Embryonic facial prominence (tissue), 1 donor: ENCODE measurements around the gene IGF1.
A peak's percentile ranks its signal among the peaks of the same experiment; 100 is the strongest.
"Not testable (repeated sequence)": the region's sequence is repeated elsewhere in the genome, so short reads cannot be mapped to it uniquely, and the experiment has no call there.

Experiments used
- DNase-seq: peaks from one replicate; pipeline ENCODE4 v3.0.0-alpha.2; 2016; ENCODE audit errors: extremely low spot score

Gene IGF1

DNA sequence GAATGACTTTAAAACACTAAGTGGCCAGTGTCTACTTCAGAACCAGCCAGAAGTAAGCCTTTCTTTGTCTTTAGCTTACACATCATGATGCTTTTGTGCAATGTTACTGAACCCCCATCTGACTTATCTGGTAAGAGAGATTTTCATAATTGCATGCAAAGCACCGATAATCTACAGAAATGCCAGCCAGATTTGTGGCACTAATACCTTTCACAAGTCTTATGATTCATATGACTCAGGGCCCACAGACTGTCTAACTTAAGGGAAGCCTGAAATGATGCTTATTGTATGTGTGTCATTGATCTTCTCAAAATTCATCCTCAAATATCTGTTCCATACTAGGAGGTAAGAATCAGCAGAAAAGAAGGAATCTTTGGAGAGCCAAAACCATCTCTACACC is 18.0 kb downstream of the IGF1 start:
- DNase-seq = no peak

DNA sequence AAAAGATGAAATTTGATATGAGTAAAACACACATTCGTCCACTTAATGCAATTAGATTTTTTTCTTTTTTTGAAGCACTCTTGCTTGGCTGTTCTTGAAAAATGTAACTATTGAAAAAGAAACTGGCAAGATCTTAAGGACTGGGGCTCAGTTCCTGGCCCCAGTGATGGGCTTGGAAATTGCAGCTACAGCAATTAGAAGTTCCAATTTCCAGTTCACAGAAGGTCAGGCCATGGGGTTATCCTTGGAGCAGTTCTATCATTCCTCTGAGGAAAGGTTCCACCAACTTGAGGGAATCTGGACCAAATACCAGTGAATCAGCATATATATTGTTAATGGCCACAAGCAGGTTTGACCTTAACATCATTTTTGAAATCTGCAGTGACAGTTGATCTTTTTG is 18.9 kb downstream of the IGF1 start:
- no peak for DNase-seq

DNA sequence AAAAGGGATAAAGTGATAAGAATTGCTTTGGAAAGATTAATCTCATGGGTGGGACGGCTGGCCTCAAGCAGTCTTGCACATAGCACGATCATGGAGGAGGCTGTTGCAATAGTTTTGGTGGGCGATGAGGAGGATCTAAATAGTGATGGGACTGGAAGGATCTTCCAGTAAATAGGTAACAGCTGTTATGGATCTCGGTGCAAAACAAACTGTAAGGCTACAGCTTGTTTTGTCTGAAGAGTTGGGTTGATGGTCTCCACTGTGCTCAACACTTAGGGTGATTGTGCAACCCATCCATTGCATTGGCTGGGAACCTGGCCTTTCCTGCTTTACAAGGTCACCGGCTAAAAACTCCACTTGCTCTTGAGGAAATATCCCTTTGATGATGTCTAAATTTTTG is 21.0 kb downstream of the IGF1 start:
- no peak for DNase-seq

GRCh38 chr12:102454808-102455760 is 25.3 kb downstream of the IGF1 start:
- no peak for DNase-seq

DNA sequence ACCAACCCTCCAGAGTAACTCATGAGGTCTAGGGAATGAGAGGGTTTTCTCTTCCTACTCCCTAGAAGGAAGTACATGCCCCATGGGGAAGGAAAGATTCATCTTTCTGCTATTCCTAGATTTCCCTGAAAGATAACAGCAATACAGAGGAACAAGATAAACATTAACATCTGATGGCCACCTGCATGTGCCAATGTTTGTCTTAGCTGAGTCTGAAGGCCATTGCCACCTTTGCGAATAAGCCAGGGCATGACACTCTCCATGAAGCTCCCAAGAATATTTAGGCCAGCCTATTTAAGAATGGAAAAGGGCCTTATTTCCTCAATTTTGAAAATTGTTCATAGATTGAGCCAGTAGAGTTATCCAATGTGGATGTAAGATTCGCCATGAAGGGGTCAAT is 26.0 kb downstream of the IGF1 start:
- DNase-seq = no peak

GRCh38 chr12:102452605-102453004 is 27.8 kb downstream of the IGF1 start:
- no peak for DNase-seq

DNA sequence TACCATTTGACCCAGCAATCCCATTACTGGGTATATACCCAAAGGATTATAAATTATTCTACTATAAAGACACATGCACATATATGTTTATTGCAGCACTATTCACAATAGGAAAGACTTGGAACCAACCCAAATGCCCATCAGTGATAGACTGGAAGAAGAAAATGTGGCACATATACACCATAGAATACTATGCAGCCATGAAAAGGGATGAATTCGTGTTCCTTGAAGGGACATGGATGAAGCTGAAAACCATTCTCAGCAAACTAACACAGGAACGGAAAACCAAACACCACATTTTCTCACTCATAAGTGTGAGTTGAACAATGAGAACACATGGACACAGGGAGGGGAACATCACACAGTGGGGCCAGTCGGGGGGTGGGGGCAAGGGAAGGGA is 31.3 kb downstream of the IGF1 start:
- not testable (repeated sequence) for DNase-seq

- not testable (repeated sequence) for DNase-seq
Observed at GRCh38 chr12:102447426-102447825, 32.9 kb downstream of the IGF1 start.

DNA sequence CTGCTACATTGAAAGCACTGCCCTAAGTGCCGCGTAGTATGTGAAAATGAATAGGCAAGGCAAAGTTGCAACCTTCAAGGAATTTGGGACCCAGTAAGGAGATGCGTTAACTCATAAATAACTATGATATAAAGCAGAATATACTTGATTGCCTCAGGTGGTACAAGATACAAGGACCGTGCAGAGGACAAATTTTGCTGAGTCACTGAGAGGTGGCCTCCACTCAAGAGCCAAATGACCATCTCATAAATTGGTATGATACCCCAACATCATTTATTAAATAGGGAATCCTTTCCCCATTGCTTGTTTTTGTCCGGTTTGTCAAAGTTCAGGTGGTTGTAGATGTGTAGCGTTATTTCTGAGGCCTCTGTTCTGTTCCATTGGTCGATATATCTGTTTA is 35.7 kb downstream of the IGF1 start:
- DNase-seq = no peak

- no peak for DNase-seq
Observed at GRCh38 chr12:102444093-102444492, 36.3 kb downstream of the IGF1 start.

- no peak for DNase-seq
Observed at GRCh38 chr12:102441077-102441596, 39.2 kb downstream of the IGF1 start.

- DNase-seq = peak; percentile 30
Observed at GRCh38 chr12:102439426-102440405, 40.6 kb downstream of the IGF1 start.

- DNase-seq = no peak
Observed at GRCh38 chr12:102438827-102439210, 41.5 kb downstream of the IGF1 start.

DNA sequence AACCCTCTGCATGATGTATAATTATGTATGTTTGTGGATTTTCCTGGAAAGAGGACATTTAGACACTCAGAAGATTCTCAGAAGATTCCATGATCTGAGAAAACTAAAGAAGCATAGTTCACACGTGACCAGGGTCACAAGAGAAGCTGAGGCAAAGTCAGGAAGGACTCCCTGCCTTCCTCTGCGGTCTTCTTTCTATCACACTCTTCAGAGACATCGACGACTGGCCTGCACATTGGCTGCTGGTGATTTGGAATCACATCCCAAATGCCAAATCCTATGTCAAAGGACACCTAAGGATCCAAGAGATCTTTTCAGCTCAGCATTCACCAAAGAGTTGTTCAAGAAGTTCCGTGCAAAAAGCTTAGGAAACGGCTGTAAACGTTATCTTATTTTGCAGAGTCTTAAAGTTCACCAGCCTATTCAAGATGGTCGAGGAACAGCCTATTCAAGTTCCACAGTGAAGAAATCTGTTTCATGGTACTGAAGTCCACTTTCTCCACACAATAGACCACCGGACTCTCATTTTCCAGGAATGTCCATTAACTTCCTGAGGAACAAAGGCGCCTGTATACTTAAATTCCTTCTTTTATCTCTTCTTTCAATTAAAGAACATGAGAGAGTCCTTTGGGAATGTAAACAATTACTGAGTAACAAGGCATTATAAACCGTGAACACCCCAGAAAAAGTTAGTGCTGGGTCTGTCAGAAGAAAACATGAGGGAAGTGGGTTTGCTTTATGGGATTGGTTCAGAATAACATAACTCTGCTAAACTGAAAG is 42.1 kb downstream of the IGF1 start:
- DNase-seq = no peak

DNA sequence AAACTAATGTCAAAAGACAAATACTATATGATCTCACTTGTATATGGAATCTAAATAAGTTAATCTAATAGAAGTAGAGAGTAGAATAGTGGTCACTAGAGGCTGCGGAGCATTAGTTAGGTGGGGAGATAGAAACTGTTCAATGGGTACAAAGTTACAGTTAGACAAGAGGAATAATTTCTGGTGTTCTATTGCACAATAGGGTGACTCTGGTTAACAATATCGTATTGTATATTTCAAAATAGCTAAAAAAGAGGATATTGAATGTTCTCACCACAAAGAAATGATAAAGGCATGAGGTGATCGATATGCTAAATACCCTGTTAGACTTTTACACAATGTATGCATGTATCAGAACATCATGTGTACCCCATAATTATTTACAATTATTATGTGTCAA is 42.9 kb downstream of the IGF1 start:
- DNase-seq = no peak

DNA sequence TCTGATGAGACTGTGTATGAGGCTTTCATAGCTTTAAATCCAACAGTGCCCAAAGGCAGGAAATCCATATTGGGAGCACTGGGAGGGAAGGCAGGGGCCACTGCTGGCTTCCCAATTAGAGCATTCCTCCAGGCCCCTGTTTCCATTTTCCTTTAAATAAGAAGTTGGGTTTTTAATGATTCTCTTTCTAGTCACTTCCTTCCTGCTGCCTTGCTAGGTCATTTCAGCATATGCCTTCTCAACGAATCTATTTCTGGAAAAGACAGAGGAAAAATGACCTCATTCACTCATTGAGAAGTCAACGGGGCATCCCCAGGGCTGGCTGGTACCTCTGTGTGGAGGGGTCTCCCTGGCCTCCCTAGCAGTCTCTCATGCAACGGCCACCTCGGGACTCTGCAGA is 43.5 kb downstream of the IGF1 start:
- no peak for DNase-seq

DNA sequence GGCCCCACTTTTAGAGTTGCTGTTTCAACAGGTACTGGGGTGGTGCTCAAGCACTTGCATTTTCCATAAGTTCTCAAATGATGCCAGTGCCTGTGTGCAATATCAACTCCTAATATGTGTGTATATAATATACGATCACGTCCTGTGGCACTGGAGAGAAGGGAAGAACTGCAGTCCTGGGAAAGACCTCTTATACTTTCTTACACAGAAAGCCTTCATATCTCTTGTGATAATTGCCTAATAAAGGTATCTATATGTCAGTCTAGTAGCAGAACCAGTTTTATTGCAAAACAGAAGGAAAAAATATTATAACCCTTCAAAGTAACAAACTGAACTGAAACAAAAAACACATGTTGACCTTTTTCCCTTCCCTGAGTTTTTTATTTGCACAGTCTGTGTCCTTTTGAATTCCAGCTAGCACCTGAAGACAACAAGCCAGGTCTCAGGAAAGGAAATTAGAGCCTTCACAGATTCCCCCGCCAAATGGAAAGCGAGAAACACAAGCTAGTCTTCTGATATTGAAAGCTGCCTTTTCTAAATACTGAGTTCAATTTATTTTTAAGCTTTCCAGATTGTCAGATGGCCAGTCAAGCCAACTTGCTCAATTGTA is 44.4 kb downstream of the IGF1 start:
- DNase-seq = no peak

GRCh38 chr12:102433304-102433703 is 47.1 kb downstream of the IGF1 start:
- DNase-seq = no peak

- no peak for DNase-seq
Observed at GRCh38 chr12:102430661-102431060, 49.7 kb downstream of the IGF1 start.

- DNase-seq = no peak
Observed at GRCh38 chr12:102429211-102430154, 50.9 kb downstream of the IGF1 start.
